ENCODE data around the gene VPS13C.
"Not testable (repeated sequence)": the region's sequence is repeated elsewhere in the genome, so short reads cannot be mapped to it uniquely, and the experiment has no call there.

VPS13C gene

DNA sequence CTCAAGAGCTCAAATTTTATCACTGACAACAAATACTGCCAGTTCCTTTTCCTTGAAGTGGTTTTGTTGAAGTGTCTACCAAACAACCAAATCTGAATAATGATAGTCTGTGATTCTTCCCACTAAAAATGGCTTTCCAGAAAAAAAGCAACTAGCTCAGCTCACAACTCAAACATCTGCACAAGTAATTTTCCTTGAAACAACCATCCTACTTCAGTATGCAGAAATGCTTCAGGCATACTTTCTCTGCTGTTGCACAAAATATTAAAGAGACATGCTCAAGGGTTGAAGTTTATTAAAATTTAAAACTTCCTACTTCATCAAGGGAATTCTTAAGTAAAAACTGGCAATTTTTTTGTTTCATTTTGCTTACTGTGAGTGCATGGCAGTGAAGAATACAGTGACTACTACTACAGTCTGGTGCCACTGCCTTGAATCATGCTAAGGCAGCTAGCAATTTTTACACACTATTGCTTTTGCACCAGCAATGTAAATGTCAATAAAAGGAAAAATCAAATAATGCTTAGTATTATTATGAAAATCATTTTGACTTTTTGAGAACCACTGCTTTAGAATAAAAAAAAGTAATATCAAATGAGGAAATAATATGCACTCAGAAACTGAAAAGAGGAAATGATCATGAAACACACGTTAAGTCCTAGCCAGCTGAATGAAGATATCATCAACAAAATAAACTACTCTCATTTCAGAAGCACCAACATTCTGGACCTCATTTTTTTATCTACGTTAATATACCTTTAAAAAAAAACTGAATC lies 33.6 kb downstream of the VPS13C start:
- Histone ChIP-seq H3K27ac (ENCODE audit: low read depth, low read length) (no peak overlapping the region), H3F3A (ENCODE audit: insufficient read depth) (no peaks in the 10 kb centered on the region)

DNA sequence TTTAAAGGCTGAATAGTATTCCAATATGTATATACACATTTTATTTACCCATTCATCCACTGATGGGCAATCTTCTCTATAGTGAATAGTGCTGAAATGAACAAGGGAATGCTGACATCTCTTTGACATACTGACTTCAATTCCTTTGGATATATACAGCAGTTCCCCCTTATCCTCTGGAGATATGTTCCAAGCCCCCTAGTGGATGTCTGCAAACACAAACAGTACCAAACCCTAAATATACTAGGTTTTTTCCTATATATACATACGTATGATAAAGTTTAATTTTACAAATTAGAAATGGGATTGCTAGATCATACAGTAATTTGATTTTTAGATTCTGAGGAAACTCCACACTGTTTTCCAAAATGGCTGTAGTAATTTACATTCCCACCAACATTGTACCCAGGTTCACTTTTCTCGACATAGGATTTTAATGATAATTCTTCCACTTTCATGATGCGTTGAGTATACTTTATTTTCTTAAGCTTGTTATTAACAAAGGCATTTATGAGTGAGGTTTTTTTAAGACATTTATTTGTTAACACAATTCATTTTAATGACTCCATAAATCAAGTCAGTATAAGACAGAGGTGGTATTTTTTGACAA lies 38.2 kb downstream of the VPS13C start:
- H3K9me2 ChIP-seq (replicated peaks; ENCODE audit: insufficient read depth, low read length) = no peaks in the 10 kb centered on the region
- no peaks in the 10 kb centered on the region for H4K20me1 ChIP-seq (ENCODE audit: low read depth, low read length)
- H3K27ac ChIP-seq (ENCODE audit: low read depth, low read length) = no peak overlapping the region
- H3K9ac ChIP-seq (ENCODE audit: low read length) = no peak overlapping the region
- H3K27me3 ChIP-seq (ENCODE audit: low read length) = no peaks in the 10 kb centered on the region
- TF ChIP-seq, protein P1, sequence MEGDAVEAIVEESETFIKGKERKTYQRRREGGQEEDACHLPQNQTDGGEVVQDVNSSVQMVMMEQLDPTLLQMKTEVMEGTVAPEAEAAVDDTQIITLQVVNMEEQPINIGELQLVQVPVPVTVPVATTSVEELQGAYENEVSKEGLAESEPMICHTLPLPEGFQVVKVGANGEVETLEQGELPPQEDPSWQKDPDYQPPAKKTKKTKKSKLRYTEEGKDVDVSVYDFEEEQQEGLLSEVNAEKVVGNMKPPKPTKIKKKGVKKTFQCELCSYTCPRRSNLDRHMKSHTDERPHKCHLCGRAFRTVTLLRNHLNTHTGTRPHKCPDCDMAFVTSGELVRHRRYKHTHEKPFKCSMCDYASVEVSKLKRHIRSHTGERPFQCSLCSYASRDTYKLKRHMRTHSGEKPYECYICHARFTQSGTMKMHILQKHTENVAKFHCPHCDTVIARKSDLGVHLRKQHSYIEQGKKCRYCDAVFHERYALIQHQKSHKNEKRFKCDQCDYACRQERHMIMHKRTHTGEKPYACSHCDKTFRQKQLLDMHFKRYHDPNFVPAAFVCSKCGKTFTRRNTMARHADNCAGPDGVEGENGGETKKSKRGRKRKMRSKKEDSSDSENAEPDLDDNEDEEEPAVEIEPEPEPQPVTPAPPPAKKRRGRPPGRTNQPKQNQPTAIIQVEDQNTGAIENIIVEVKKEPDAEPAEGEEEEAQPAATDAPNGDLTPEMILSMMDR (IDR thresholded peaks at IDR 0.05; ENCODE audit: insufficient read depth, low read length, poor library complexity, severe bottlenecking) = peak; percentile 15
- TF ChIP-seq EZH2phosphoT487 (conservative IDR thresholded peaks at IDR 0.05; ENCODE audit: low read length) = no peak
- no peak overlapping the region for H3K4me3 ChIP-seq (ENCODE audit: insufficient read depth, low read length, poor library complexity, severe bottlenecking)
- H3K36me3 ChIP-seq (ENCODE audit: low read length) = peaks cover 29% of the 10 kb centered on the region
- no peak overlapping the region for H2AFZ ChIP-seq (ENCODE audit: low read depth, low read length, severe bottlenecking)
- no peaks in the 10 kb centered on the region for H3F3A ChIP-seq (ENCODE audit: insufficient read depth)
- H3K79me2 ChIP-seq (ENCODE audit: insufficient read depth, low read length) = no peaks in the 10 kb centered on the region
- H3K4me2 ChIP-seq (ENCODE audit: low read depth, low read length, poor library complexity, severe bottlenecking) = no peak overlapping the region
- no peaks in the 10 kb centered on the region for H3K9me3 ChIP-seq (ENCODE audit: insufficient read depth, low read length)

More for the DNA sequence above, 33.6 kb downstream of the VPS13C start:
- Histone ChIP-seq H4K20me1 (ENCODE audit: low read depth, low read length) (no peaks in the 10 kb centered on the region), H3K9ac (ENCODE audit: low read length) (no peak overlapping the region), H2AFZ (ENCODE audit: low read depth, low read length, severe bottlenecking) (no peak overlapping the region), H3K27me3 (ENCODE audit: low read length) (no peaks in the 10 kb centered on the region), H3K36me3 (ENCODE audit: low read length) (peaks cover 22% of the 10 kb centered on the region), H3K4me2 (ENCODE audit: low read depth, low read length, poor library complexity, severe bottlenecking) (no peak overlapping the region), H3K4me3 (ENCODE audit: insufficient read depth, low read length, poor library complexity, severe bottlenecking) (no peak overlapping the region), H3K9me3 (ENCODE audit: insufficient read depth, low read length) (no peaks in the 10 kb centered on the region), H3K79me2 (ENCODE audit: insufficient read depth, low read length) (no peaks in the 10 kb centered on the region), H3K9me2 (replicated peaks; ENCODE audit: insufficient read depth, low read length) (no peaks in the 10 kb centered on the region)
- TF ChIP-seq, protein P1 (IDR thresholded peaks at IDR 0.05; ENCODE audit: insufficient read depth, low read length, poor library complexity, severe bottlenecking) = no peak
- TF ChIP-seq EZH2phosphoT487 (conservative IDR thresholded peaks at IDR 0.05; ENCODE audit: low read length) = no peak

DNA sequence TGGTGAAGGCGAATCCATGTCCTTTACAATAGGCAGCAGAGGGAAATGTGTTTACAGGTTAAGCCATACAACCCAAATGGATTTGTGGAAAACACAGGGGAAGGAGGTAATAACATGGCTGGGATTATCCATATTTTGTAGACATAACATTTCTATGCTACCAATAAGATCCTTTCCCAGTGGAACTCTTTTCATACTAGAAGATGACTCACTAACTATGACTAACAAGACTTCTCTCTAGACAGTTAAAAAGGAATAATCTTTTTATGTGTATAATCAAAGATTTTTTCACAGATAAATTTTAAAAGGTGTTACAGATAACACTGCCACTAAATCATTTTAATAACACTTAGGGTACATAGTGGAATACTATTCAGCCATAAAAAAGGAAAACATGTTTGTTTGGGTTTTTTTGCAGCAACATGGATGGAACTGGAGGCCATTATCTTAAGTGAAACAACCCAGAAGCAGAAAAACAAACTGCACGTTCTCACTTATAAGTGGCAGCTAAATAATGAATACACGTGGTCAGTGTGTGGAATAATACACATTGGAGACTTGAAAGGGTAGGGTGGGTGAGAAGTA lies 39.6 kb downstream of the VPS13C start:
- H3K4me3 ChIP-seq (ENCODE audit: insufficient read depth, low read length, poor library complexity, severe bottlenecking) = no peak overlapping the region
- H3K9ac ChIP-seq (ENCODE audit: low read length) = no peak overlapping the region
- H3K4me2 ChIP-seq (ENCODE audit: low read depth, low read length, poor library complexity, severe bottlenecking) = no peak overlapping the region
- H3K79me2 ChIP-seq (ENCODE audit: insufficient read depth, low read length) = no peaks in the 10 kb centered on the region
- H3K27me3 ChIP-seq (ENCODE audit: low read length) = no peaks in the 10 kb centered on the region
- no peak overlapping the region for H3K27ac ChIP-seq (ENCODE audit: low read depth, low read length)
- H3K9me2 ChIP-seq (replicated peaks; ENCODE audit: insufficient read depth, low read length) = no peaks in the 10 kb centered on the region
- H3F3A ChIP-seq (ENCODE audit: insufficient read depth) = no peaks in the 10 kb centered on the region
- H3K9me3 ChIP-seq (ENCODE audit: insufficient read depth, low read length) = no peaks in the 10 kb centered on the region
- H3K36me3 ChIP-seq (ENCODE audit: low read length) = peaks cover 29% of the 10 kb centered on the region
- no peak for TF ChIP-seq EZH2phosphoT487 (conservative IDR thresholded peaks at IDR 0.05; ENCODE audit: low read length)
- TF ChIP-seq, protein P1 (IDR thresholded peaks at IDR 0.05; ENCODE audit: insufficient read depth, low read length, poor library complexity, severe bottlenecking) = no peak
- no peak overlapping the region for H2AFZ ChIP-seq (ENCODE audit: low read depth, low read length, severe bottlenecking)
- H4K20me1 ChIP-seq (ENCODE audit: low read depth, low read length) = no peaks in the 10 kb centered on the region

DNA sequence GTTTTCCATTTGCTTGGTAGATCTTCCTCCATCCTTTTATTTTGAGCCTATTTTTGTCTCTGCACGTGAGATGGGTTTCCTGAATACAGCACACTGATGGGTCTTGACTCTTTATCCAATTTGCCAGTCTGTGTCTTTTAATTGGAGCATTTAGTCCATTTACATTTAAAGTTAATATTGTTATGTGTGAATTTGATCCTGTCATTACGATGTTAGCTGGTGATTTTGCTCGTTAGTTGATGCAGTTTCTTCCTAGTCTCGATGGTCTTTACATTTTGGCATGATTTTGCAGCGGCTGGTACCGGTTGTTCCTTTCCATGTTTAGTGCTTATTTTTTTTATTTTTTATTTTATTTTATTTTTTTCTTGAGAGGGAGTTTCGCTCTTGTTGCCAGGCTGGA lies 54.9 kb downstream of the VPS13C start:
- H3K27ac ChIP-seq (ENCODE audit: low read depth, low read length); H3K79me2 ChIP-seq (ENCODE audit: insufficient read depth, low read length); H3K9me2 ChIP-seq (replicated peaks; ENCODE audit: insufficient read depth, low read length); H3K9me3 ChIP-seq (ENCODE audit: insufficient read depth, low read length); H3F3A ChIP-seq (ENCODE audit: insufficient read depth); H4K20me1 ChIP-seq (ENCODE audit: low read depth, low read length); H3K27me3 ChIP-seq (ENCODE audit: low read length); H2AFZ ChIP-seq (ENCODE audit: low read depth, low read length, severe bottlenecking); H3K9ac ChIP-seq (ENCODE audit: low read length); H3K4me2 ChIP-seq (ENCODE audit: low read depth, low read length, poor library complexity, severe bottlenecking); H3K4me3 ChIP-seq (ENCODE audit: insufficient read depth, low read length, poor library complexity, severe bottlenecking): not testable (repeated sequence)
- H3K36me3 ChIP-seq (ENCODE audit: low read length) = peaks cover 22% of the 10 kb centered on the region

All from SU-DHL-6 (cell line).